Measurements from ENCODE around the gene SLC22A23. TPM values are rescaled to one million over a fixed set of nuclear protein-coding genes. Genes with fewer than 3 reads are reported as not detected.

SLC22A23 gene
- total and polyA plus RNA-seq, 2 of the 4 experiments (the other 2 are of a cell fraction), result 0.72 to 1.6 TPM

- H3K79me1 ChIP-seq (ENCODE audit: low read depth in 1 of 2, low read length in 2 of 2), result no peaks in the 10 kb centered on the region
- TF ChIP-seq CEBPB (IDR thresholded peaks at IDR 0.05; ENCODE audit: low read depth, low read length) (no peak), MAZ (IDR thresholded peaks at IDR 0.05; ENCODE audit: borderline replicate concordance, low read depth, low read length) (no peak), MAFK (IDR thresholded peaks at IDR 0.05; ENCODE audit: low read depth, low read length) (no peak), NFE2L2 (IDR thresholded peaks at IDR 0.05; ENCODE audit: low read depth, low read length) (no peak), ELK1 (IDR thresholded peaks at IDR 0.05; ENCODE audit: borderline replicate concordance, low read depth, low read length) (no peak), POLR2A (IDR thresholded peaks at IDR 0.05; ENCODE audit: low read depth, low read length) (no peak), FOS (IDR thresholded peaks at IDR 0.05; ENCODE audit: low read depth, low read length) (no peak), USF2 (IDR thresholded peaks at IDR 0.05; ENCODE audit: low read depth, low read length) (no peak), CTCF (conservative IDR thresholded peaks at IDR 0.05; ENCODE audit: low read depth, low read length) (no peak), RFX5 (IDR thresholded peaks at IDR 0.05; ENCODE audit: low read depth, low read length) (no peak), BHLHE40 (IDR thresholded peaks at IDR 0.05; ENCODE audit: low read depth, low read length) (no peak), MXI1 (IDR thresholded peaks at IDR 0.05; ENCODE audit: borderline replicate concordance, low read depth, low read length) (no peak), RAD21 (IDR thresholded peaks at IDR 0.05; ENCODE audit: low read length) (no peak), SMC3 (IDR thresholded peaks at IDR 0.05; ENCODE audit: low read depth, low read length) (no peak), CHD1 (IDR thresholded peaks at IDR 0.05; ENCODE audit: low read depth, low read length) (no peak)
- peaks cover 4% of the 10 kb centered on the region; the same call in 1 of the 2 replicates for H3K9me1 ChIP-seq (ENCODE audit: insufficient read depth, low read length)
- H2AK5ac ChIP-seq (ENCODE audit: low read depth, low read length), result no peak overlapping the region
- no peak overlapping the region for H3K4ac ChIP-seq (ENCODE audit: low read depth, low read length)
- no peak overlapping the region for H3K23ac ChIP-seq (ENCODE audit: low read depth, low read length)
- H2BK20ac ChIP-seq (ENCODE audit: low read depth, low read length), result no peak overlapping the region
- H4K20me1 ChIP-seq (ENCODE audit: insufficient read depth, low read length), result no peaks in the 10 kb centered on the region
- H3K27ac ChIP-seq (ENCODE audit: insufficient read depth, low read length), result no peak overlapping the region
- BruUV-seq (replicated peaks), result no TSS peak
- no peaks in the 10 kb centered on the region for H3K9me3 ChIP-seq (ENCODE audit: control insufficient read depth, insufficient read depth, low read length)
- no peak overlapping the region for H2AK9ac ChIP-seq (replicated peaks; ENCODE audit: low read depth, low read length, poor library complexity)
- no peak overlapping the region for H3K4me2 ChIP-seq (ENCODE audit: low read depth, low read length)
- no peak overlapping the region for H3K56ac ChIP-seq (ENCODE audit: extremely low read depth, insufficient read depth, low read length)
- H3K14ac ChIP-seq (replicated peaks; ENCODE audit: low read depth, low read length), result no peak overlapping the region
- no peak overlapping the region for H3K18ac ChIP-seq (ENCODE audit: low read depth, low read length)
- ChIA-PET CTCF (no interaction called here), POLR2A (ENCODE audit: unreplicated experiment) (no interaction called here)
- H3K4me3 ChIP-seq (ENCODE audit: insufficient read depth, low read depth, low read length), result no peak overlapping the region
- in situ Hi-C loops (cut with MboI; ENCODE audit: low sequenced_read_pairs) (no loop called here), dilution Hi-C loops (cut with HindIII; ENCODE audit: low sequenced_read_pairs, unreplicated experiment) (no loop called here), intact Hi-C loops (cut with micrococcal nuclease) (no loop called here)
- H3K4me1 ChIP-seq (ENCODE audit: control insufficient read depth, insufficient read depth, low read length), result no peaks in the 10 kb centered on the region
- no peak overlapping the region for H3K9ac ChIP-seq (ENCODE audit: low read depth, low read length)
- no peak overlapping the region for H2AFZ ChIP-seq (replicated peaks; ENCODE audit: low read length, poor library complexity)
- H2BK5ac ChIP-seq (ENCODE audit: low read depth, low read length, poor library complexity, severe bottlenecking), result no peak overlapping the region
- H2BK15ac ChIP-seq (ENCODE audit: low read depth, low read length), result no peak overlapping the region
- H3K27me3 ChIP-seq (ENCODE audit: control insufficient read depth, insufficient read depth, low read length), result peaks cover 29% of the 10 kb centered on the region
- no peaks in the 10 kb centered on the region for H3K36me3 ChIP-seq (ENCODE audit: control insufficient read depth, insufficient read depth, low read length)
- no peak for ATAC-seq (ENCODE audit: low read depth)
- H4K91ac ChIP-seq (ENCODE audit: insufficient read depth, low read depth, low read length), result no peak overlapping the region
- H4K8ac ChIP-seq (ENCODE audit: low read depth in 2 of 2, low read length in 2 of 2), result no peak overlapping the region
- no peak for DNase-seq
- H2BK120ac ChIP-seq (ENCODE audit: low read depth, low read length), result no peak overlapping the region
- no peak overlapping the region for H4K5ac ChIP-seq (ENCODE audit: low read depth, low read length)
- WGBS, 2 experiments (ENCODE audit: extremely low coverage in 2 of 2, insufficient read length in 1 of 2), result no CpG with 5 or more reads among the region's 7 CpGs
These were observed 109.0 kb downstream of the SLC22A23 start for GRCh38 chr6:3347826-3348225.
